ENCODE data around the gene SUGP1. TPM values are rescaled to one million over a fixed set of nuclear protein-coding genes. Genes with fewer than 3 reads are reported as not detected.

Gene SUGP1
- total RNA-seq, 6 experiments from 2014 or later, result 19.7 to 25.9 (median 23.6) TPM

GRCh38 chr19:19285686-19286085 is 34.6 kb downstream of the SUGP1 start:
- no peak for TF ChIP-seq POLR2A (IDR thresholded peaks at IDR 0.05)
- TF ChIP-seq, protein P1, sequence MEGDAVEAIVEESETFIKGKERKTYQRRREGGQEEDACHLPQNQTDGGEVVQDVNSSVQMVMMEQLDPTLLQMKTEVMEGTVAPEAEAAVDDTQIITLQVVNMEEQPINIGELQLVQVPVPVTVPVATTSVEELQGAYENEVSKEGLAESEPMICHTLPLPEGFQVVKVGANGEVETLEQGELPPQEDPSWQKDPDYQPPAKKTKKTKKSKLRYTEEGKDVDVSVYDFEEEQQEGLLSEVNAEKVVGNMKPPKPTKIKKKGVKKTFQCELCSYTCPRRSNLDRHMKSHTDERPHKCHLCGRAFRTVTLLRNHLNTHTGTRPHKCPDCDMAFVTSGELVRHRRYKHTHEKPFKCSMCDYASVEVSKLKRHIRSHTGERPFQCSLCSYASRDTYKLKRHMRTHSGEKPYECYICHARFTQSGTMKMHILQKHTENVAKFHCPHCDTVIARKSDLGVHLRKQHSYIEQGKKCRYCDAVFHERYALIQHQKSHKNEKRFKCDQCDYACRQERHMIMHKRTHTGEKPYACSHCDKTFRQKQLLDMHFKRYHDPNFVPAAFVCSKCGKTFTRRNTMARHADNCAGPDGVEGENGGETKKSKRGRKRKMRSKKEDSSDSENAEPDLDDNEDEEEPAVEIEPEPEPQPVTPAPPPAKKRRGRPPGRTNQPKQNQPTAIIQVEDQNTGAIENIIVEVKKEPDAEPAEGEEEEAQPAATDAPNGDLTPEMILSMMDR (IDR thresholded peaks at IDR 0.05), result no peak
- DNase-seq, result no peak
- Histone ChIP-seq H3K36me3 (peaks cover 0 to 32% (median 6%) of the 10 kb centered on the region in 4 donors), H3K4me1 (no peaks in the 10 kb centered on the region), H3K4me3 (no peak overlapping the region), H3K27ac (no peak overlapping the region), H3K9me3 (no peaks in the 10 kb centered on the region), H3K27me3 (no peaks in the 10 kb centered on the region)
- intact Hi-C loops (cut with DNase I), result no loop called here
- ATAC-seq, result no peak
- 100% methylated on average over 3 of the region's 10 CpGs for WGBS (ENCODE audit: insufficient coverage, low coverage, low lambda C conversion rate, missing lambda C conversion rate)

DNA sequence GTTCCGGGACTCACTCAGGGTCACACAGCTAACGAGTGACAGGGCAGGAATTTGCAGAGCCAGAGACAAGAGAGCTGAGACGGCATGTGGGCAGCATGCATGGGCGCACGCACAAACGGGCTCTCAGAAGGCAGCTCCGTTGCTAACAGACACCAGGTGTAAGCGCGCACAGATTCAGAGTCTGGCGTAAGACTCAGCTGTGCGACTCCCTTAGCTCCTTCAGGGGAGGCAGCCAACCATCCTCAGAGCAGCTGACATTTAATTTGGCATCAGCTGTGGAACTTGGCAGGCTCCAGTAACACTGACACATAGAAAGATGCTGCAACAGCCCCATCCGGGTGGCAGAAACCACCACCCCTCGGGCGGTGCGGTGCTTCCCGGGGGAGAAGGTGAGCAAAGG is 39.7 kb downstream of the SUGP1 start:
- DNase-seq (no peak), ATAC-seq (no peak)
- no peak for TF ChIP-seq POLR2A (IDR thresholded peaks at IDR 0.05)
- TF ChIP-seq, protein P1 (IDR thresholded peaks at IDR 0.05), result no peak
- WGBS (ENCODE audit: insufficient coverage, low coverage, low lambda C conversion rate, missing lambda C conversion rate), result 62% methylated on average over 6 of the region's 16 CpGs
- intact Hi-C loops (cut with DNase I), result no loop called here
- no peak overlapping the region for H3K27ac ChIP-seq
- H3K4me1 ChIP-seq, result peaks cover 0 to 2% (median under 1%) of the 10 kb centered on the region in 4 donors
- H3K36me3 ChIP-seq, result peaks cover 0 to 48% (median 10%) of the 10 kb centered on the region in 4 donors
- H3K27me3 ChIP-seq, result no peaks in the 10 kb centered on the region
- H3K9me3 ChIP-seq, result no peaks in the 10 kb centered on the region
- no peak overlapping the region for H3K4me3 ChIP-seq

GRCh38 chr19:19279853-19280252 is 40.5 kb downstream of the SUGP1 start:
- Histone ChIP-seq H3K9me3 (no peaks in the 10 kb centered on the region), H3K4me3 (no peak overlapping the region), H3K4me1 (peaks cover 0 to 9% (median 4%) of the 10 kb centered on the region in 4 donors), H3K27ac (no peak overlapping the region), H3K27me3 (no peaks in the 10 kb centered on the region), H3K36me3 (peaks cover 0 to 48% (median 10%) of the 10 kb centered on the region in 4 donors)
- ATAC-seq (no peak), DNase-seq (no peak)
- TF ChIP-seq POLR2A (IDR thresholded peaks at IDR 0.05), result no peak
- TF ChIP-seq, protein P1 (IDR thresholded peaks at IDR 0.05), result no peak
- intact Hi-C loops (cut with DNase I), result no loop called here
- 67% methylated on average over 1 of the region's 16 CpGs for WGBS (ENCODE audit: insufficient coverage, low coverage, low lambda C conversion rate, missing lambda C conversion rate)

GRCh38 chr19:19279062-19279612 is 41.2 kb downstream of the SUGP1 start:
- Histone ChIP-seq H3K4me1 (peaks cover 0 to 15% (median 7%) of the 10 kb centered on the region in 4 donors), H3K27me3 (no peaks in the 10 kb centered on the region), H3K36me3 (peaks cover 0 to 44% (median 10%) of the 10 kb centered on the region in 4 donors), H3K4me3 (no peak overlapping the region), H3K27ac (no peak overlapping the region), H3K9me3 (no peaks in the 10 kb centered on the region)
- WGBS (ENCODE audit: insufficient coverage, low coverage, low lambda C conversion rate, missing lambda C conversion rate), result 88% methylated on average over 4 of the region's 19 CpGs
- intact Hi-C loops (cut with DNase I), result no loop called here
- TF ChIP-seq, protein P1 (IDR thresholded peaks at IDR 0.05), result no peak
- no peak for TF ChIP-seq POLR2A (IDR thresholded peaks at IDR 0.05)
- no peak for DNase-seq
- no peak for ATAC-seq
